A549 (cell line): Measurements from ENCODE around the gene LLGL2.

ENCODE experiments used
- CHD2 ChIP-seq: fragments of 150-350 bp; IDR thresholded peaks from 2 replicates; pipeline ENCODE4 v1.6.1; 2014; ENCODE audit warnings: low read length; ENCODE audit not compliant: partially characterized antibody
- GATA3 ChIP-seq: IDR thresholded peaks from 2 replicates; pipeline ENCODE4 v1.6.1; 2012; ENCODE audit warnings: borderline replicate concordance
- POLR2A ChIP-seq: IDR thresholded peaks from 2 replicates; pipeline ENCODE4 v1.6.1; 2012; ENCODE audit warnings: mild to moderate bottlenecking, low read length
- RAD21 ChIP-seq, 2 experiments: fragments of >200 bp in 1 of 2; sonication (Bioruptor Twin) in 1 of 2; formaldehyde crosslinking in 1 of 2; IDR thresholded peaks in 1 of 2; conservative IDR thresholded peaks in 1 of 2; 2 replicates in 1 of 2; 3 replicates in 1 of 2; pipeline ENCODE4 v1.6.1; 2012 to 2018; ENCODE audit warnings: inconsistent platforms in 1 of 2
- RFX5 ChIP-seq: fragments of 450-650 bp; IDR thresholded peaks from 2 replicates; pipeline ENCODE4 v1.7.1; 2014; ENCODE audit warnings: antibody characterized with exemption, mild to moderate bottlenecking, moderate library complexity
- TF ChIP-seq, protein P1 (sequence below): fragments of >200 bp; sonication (Bioruptor Twin); formaldehyde crosslinking; IDR thresholded peaks from 3 replicates; pipeline ENCODE4 v1.5.1; 2016
- TF ChIP-seq, protein P2 (sequence below): IDR thresholded peaks from 2 replicates; pipeline ENCODE4 v1.6.1; 2012
- TF ChIP-seq, protein P3 (sequence below): fragments of 200-600 bp; sonication (generic); IDR thresholded peaks from 2 replicates; pipeline ENCODE4 v1.6.1; 2016; ENCODE audit warnings: antibody characterized with exemption, mild to moderate bottlenecking, moderate library complexity
- TF ChIP-seq, protein P4 (sequence below): fragments of 150-350 bp; IDR thresholded peaks from 2 replicates; pipeline ENCODE4 v1.6.1; 2014; ENCODE audit warnings: low read depth, mild to moderate bottlenecking, low read length

DNA sequence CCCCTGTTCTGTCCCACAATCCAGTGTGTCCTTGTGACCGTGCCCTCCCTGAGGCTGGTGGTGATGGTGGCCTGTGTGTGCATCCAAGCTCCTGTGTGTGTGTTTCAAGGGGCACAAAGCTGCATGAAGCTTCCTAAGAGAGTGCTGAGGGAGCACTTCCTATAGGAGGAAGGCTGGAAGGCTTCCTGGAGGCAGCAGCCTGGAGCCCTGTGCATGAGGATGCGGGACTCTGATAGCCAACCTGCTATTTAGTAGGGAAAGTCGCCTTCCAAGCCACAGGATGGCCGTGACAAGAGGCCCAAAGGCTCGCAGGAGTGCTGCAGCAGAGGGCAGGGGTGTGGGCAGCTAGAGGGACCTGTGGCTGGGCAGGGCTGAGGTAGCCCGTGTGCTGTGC lies 70.4 kb downstream of the LLGL2 start:
- TF ChIP-seq, protein P1, sequence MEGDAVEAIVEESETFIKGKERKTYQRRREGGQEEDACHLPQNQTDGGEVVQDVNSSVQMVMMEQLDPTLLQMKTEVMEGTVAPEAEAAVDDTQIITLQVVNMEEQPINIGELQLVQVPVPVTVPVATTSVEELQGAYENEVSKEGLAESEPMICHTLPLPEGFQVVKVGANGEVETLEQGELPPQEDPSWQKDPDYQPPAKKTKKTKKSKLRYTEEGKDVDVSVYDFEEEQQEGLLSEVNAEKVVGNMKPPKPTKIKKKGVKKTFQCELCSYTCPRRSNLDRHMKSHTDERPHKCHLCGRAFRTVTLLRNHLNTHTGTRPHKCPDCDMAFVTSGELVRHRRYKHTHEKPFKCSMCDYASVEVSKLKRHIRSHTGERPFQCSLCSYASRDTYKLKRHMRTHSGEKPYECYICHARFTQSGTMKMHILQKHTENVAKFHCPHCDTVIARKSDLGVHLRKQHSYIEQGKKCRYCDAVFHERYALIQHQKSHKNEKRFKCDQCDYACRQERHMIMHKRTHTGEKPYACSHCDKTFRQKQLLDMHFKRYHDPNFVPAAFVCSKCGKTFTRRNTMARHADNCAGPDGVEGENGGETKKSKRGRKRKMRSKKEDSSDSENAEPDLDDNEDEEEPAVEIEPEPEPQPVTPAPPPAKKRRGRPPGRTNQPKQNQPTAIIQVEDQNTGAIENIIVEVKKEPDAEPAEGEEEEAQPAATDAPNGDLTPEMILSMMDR = no peak
- TF ChIP-seq GATA3 = no peak
- no peak for TF ChIP-seq RFX5
- TF ChIP-seq, protein P2, sequence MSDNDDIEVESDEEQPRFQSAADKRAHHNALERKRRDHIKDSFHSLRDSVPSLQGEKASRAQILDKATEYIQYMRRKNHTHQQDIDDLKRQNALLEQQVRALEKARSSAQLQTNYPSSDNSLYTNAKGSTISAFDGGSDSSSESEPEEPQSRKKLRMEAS = no peak
- TF ChIP-seq, protein P3, sequence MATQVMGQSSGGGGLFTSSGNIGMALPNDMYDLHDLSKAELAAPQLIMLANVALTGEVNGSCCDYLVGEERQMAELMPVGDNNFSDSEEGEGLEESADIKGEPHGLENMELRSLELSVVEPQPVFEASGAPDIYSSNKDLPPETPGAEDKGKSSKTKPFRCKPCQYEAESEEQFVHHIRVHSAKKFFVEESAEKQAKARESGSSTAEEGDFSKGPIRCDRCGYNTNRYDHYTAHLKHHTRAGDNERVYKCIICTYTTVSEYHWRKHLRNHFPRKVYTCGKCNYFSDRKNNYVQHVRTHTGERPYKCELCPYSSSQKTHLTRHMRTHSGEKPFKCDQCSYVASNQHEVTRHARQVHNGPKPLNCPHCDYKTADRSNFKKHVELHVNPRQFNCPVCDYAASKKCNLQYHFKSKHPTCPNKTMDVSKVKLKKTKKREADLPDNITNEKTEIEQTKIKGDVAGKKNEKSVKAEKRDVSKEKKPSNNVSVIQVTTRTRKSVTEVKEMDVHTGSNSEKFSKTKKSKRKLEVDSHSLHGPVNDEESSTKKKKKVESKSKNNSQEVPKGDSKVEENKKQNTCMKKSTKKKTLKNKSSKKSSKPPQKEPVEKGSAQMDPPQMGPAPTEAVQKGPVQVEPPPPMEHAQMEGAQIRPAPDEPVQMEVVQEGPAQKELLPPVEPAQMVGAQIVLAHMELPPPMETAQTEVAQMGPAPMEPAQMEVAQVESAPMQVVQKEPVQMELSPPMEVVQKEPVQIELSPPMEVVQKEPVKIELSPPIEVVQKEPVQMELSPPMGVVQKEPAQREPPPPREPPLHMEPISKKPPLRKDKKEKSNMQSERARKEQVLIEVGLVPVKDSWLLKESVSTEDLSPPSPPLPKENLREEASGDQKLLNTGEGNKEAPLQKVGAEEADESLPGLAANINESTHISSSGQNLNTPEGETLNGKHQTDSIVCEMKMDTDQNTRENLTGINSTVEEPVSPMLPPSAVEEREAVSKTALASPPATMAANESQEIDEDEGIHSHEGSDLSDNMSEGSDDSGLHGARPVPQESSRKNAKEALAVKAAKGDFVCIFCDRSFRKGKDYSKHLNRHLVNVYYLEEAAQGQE = no peak
- TF ChIP-seq POLR2A = no peak
- TF ChIP-seq, protein P4, sequence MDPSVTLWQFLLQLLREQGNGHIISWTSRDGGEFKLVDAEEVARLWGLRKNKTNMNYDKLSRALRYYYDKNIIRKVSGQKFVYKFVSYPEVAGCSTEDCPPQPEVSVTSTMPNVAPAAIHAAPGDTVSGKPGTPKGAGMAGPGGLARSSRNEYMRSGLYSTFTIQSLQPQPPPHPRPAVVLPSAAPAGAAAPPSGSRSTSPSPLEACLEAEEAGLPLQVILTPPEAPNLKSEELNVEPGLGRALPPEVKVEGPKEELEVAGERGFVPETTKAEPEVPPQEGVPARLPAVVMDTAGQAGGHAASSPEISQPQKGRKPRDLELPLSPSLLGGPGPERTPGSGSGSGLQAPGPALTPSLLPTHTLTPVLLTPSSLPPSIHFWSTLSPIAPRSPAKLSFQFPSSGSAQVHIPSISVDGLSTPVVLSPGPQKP = no peak
- no peak for TF ChIP-seq RAD21 (conservative IDR thresholded peaks at IDR 0.05 in 1 of 2, IDR thresholded peaks at IDR 0.05 in 1 of 2)
- no peak for TF ChIP-seq CHD2
